Activated CD8-positive, alpha-beta memory T cell treated with anti-CD3 and anti-CD28 coated beads, Interleukin-2, amount 50 U/mL, for 1 hour (primary cell): ENCODE results near the gene RTP1.
"Not testable (repeated sequence)": the region's sequence is repeated elsewhere in the genome, so short reads cannot be mapped to it uniquely, and the experiment has no call there.

Source experiments
- DNase-seq: peaks from one replicate; pipeline ENCODE4 v3.0.0-alpha.2; 2020; ENCODE audit errors: extremely low read depth

The RTP1 gene, protein sequence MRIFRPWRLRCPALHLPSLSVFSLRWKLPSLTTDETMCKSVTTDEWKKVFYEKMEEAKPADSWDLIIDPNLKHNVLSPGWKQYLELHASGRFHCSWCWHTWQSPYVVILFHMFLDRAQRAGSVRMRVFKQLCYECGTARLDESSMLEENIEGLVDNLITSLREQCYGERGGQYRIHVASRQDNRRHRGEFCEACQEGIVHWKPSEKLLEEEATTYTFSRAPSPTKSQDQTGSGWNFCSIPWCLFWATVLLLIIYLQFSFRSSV

DNA sequence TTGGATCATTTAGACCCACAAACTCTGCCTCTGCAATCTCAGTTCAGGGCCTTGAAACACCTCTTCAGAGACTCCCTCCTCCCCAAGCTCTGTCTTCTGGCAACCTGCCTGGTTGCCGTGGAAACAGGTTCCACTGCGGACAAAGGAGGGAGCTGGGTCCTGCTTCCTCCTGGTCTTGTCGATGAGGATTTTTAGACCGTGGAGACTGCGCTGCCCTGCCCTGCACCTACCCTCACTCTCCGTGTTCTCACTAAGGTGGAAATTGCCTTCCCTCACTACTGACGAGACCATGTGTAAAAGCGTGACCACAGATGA is at the start of gene RTP1:
Gene RTP1 (plus strand): TSS at position 152 of the 315 bp plus-strand sequence. CDS start 30 bp downstream, at position 182.
- no peak for DNase-seq

DNA sequence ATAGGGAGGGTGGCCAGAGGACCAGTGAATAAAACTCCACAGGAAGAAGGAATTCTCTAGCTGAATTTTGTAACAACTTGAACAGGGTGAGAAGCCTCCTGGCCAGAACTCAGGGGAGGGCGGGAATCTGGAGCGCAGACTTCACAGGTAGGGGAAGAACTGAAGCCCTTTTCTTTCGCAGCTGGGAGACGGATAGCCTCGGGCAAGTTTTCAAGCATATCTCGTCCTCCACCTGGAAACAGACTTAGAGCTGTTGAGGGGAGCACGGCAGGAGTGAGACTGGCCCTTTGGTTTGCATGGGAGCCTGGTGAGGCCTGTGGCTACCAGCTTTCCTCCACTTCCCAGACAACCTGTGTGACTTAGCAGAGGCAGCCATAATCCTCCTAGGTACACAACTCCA is 47.1 kb upstream of the RTP1 start:
- no peak for DNase-seq

DNA sequence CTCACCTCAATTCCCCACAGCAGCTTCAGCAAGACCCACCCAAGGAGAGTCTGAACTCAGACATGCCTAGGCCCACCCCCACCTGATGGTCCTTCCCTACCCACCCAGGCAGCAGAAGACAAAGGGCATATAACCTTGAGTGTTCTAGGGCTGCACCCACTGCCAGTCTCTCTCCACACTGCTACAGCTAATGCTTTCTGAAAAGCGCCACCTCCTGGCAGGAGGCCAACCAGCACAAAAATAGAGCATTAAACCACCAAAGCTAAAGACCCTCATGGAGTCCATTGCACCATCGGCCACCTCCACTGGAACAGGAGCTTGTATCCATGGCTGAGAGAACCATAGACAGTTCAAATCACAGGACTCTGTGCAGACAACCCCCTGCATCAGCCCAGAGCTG is 46.7 kb upstream of the RTP1 start:
- DNase-seq, result peak; percentile 18

DNA sequence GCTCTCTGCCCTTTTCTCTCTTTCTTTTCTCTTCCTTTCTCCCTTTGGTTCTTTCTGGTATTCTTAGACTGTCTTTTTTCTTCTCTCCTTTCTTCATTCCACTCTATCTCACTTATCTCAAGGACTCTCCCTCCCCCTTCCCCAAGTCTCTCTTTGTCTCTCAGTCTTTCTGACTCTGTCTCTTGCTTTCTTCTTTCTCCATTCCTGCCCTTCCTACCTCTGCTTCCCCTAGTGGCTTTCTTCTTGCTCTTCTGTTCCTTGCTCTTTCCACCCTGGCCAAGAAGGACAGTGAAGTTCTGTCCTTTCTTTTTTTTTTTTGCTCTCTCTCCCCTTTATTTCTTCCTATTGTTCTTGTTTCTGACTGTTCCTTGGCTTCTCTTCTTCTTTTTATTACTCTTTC is 35.7 kb upstream of the RTP1 start:
- DNase-seq, result no peak

DNA sequence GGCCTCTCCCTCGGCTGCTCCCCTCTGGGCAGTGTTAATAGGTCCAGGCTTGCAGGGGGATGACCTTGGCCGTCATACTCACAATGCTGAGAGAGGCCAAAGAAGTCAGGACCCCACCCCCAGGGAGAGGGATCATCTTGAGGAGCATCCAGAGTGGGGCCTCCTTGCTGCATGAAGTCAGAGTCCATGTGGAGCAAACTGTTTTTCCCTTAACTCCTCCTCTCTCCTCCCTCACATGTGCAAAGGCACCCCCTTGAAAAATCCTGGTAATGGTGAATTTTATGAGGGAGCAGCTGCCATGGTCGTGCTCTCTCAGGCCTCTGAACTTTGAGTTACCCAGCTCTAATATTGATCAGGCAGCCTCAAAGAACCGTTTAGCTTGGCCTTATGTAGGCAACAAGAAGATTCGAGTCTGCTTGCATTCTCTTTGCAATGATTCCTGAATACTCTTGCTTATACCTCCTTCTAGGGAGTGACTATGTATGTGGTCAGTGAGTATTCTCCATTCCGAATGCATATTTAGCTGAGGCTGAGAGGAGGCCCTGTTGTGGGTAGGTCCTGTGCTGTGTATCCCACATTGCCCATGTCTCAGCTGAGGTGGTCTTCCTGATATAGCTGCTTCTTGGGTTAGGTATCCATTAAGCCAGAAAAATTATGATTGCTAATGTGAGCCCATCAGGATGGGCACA is 34.9 kb upstream of the RTP1 start:
- DNase-seq, result no peak

DNA sequence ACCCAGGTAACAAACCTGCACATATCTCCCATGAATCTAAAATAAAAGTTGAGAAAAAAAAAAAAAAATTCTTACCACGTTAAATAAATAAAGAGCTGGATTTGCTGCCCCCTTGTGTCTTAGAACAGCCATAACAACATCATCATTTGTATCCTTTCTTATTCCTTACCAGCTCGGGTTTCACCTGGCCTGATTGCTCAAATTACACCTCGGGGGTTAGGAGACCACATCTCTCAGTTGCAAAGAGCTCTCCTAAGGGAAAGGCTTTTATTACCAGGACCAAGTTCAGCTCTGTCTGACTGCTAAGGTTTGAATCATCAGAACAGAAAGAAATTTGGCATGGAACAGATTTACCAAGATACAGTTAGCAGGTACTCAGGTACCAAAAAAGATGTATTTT is 32.1 kb upstream of the RTP1 start:
- peak; percentile 7 for DNase-seq

DNA sequence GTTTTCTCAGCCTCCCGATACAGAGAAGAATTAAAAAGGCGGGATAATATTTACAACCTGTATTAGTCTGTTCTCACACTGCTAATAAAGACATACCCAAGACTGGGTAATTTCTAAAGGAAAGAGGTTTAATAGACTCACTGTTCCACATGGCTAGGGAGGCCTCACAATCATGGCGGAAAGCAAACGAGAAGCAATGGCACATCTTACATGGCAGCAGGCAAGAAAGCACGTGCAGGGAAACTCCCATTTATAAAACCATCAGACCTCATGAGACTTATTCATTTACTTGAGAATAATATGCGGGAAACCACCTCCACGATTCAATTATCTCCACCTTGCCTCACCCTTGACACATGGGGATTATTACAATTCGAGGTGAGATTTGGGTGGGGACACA is 30.5 kb upstream of the RTP1 start:
- no peak for DNase-seq

DNA sequence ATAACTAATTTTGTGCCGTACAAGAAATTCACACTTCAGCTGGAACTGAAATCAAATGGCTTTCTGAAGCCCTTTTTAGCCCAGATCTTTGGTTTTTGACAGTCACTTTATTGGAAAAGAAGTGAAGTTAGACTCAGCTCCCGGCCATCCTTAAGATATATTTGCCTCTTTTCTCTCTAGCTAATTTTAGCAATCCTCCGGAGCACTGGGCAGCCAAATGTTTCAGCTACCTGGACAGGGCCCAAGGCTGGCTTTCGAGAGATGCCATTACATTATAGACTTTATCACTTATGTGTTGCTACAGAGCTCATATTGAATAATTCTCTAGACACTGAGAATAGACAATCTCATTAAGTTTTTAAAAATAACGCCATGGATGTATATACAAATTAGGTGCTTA is 29.5 kb upstream of the RTP1 start:
- DNase-seq, result no peak

DNA sequence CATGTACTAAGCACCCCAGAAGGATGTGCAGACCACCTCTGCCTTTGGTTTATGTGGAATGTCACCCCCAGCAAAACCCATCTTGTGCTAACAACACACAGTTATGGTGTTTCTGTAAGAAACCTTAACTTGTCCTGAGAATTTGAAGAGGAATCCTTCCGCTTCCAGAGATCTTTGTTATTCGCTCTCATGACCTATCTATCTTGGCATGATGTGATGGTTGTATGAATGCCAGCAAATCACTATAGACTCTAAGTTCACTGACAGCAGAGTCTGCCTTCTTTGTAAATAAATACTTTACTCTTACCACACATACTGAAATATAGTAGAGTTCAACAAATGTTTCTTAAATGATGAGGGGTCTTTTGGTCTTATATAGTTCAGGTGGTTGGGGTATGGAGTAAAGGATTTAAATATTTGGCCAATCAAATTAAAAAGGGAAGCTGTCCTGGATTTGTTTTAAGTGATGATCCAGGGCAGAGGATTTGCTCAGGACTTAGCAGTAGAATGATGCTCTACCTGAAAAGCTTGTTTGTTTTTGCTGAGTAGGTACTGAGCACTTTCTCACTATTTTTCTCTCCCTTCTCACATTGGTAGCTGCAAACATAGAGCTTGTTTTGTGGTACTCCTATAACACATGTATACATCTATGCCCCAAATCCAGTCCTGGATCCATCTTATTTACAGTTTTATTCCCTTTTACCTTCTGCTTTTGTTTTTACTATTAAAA is 27.9 kb upstream of the RTP1 start:
- DNase-seq, result no peak

DNA sequence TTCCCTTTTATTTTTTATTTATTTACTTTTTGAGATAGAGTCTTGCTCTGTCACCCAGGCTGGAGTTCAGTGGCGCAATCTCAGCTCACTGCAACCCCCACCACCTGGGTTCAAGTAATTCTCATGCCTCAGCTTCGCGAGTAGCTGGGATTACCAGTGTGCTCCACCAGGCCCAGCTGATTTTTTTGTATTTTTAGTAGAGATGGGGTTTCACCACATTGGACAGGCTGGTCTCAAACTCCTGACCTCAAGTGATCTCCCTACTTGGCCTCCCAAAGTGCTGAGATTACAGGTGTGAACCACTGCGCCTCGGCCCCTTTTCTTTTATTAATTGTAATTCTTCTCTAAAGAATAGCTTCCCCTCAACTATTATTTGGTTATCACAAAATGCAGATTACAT is 26.4 kb upstream of the RTP1 start:
- not testable (repeated sequence) for DNase-seq

DNA sequence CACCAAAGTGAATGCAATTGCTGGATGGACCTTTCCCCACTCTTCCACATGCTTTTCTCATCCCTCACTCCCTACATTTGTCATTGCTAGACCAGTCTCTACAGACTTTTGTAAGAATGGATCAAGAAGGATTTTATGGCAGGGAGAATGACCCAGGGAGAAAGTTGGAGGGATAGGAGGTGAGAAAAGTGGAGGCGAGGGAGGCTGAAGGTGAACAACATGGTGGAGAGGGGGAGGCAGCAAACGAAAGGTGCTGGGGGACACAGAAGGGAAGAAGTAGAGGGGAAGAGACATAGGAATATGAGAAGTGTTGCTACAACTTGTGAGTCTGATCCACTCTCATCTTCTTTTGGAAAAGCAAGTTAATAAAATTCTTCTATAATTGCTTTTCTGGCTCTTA is 24.4 kb upstream of the RTP1 start:
- DNase-seq, result no peak

DNA sequence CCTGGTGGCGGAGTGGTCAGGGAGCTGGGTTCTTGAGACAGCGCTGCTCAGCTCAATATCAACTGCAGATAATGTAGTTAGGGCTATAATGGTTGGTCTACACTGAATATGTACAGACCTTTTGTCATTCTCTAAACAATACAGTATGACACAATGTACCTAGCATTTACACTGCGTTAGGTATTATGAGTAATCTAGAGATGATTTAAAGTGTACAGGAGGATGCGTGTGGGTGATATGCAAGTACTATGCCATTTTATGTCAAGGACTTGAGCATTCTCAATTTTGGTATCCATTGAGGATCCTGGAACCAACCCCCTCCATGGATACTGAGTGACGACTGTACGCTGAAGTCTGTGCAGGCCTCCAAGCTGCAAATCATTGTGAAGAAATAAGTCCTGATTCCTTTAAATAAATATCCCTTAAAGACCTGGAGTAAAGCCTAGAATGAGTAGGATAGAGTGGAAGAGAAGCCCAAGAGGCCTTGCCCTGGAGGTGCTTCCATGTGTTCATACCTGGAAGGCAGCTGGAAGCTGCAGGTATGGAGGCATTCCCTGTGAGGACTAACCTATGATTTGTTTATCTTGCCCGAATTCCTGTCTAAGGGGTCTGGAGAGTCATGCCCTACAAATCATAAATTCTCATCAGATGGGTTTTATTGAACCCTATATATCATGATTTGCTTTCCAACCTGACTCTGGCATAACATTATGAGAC is 15.7 kb upstream of the RTP1 start:
- DNase-seq, result no peak

DNA sequence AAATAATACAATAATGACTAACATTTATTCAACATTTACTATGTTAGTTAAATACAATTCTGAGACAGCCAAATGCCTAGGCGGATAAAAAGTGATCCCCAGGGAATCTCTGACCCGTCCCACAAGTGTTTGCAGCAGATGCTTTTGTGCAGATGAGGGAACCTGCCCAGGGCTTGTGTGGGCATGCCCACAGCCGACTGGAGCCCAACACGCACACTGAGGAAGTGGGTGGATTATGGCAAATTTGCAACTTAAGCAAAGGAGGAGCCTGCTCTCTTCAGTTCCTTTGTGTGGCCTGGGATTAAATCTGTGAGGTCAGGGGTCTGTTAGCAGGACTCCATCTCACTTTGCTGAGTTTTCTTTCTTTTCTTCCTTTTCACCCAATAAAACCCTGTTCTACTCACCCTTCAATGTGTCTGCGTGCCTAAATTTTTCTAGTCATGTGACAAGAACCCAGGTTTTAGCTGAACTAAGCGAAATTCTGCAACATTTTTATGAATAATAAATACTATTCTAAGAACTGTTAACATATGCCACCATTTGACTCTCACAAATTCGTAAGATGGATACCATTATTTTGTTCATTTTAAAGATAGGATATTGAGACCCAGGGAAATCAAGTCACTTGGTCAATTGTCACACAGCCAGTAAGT is 13.9 kb upstream of the RTP1 start:
- DNase-seq, result no peak

DNA sequence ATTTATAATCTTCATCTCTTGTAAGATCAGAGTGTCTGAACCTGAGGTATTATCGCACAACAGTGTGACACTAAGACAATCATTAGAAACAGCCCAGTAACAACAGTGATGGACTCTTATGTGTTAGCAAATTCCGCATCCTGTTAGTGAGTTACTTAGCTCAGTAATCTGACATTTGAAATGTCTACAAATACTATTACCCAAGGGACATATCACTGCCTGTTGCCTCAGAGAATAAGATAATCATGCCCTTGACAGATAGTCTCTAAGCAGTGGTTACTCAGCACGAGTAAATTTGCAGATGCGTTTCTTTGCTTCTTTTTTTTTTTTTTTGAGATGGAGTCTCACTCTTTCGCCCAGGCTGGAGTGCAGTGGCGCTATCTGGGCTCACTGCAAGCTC is 13.4 kb upstream of the RTP1 start:
- no peak for DNase-seq

DNA sequence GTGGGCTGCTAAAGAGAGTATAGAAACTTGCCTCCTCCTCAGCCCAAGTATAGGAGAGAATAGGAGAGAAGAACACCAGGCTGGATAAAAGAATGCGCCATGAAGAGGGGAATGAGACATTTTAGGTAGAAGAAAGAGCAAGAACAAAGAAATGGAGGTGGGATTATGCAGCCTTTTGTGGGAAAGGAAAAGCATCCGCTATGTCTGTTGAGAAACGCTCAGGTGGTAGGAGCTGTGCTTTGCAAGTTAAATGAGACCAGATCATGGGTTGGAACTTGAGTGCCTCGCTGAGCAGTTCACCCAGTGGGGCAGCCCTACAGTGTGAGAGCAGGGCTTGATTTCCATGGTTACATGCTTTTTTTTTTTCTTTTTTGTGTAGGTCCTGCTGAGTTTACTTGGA is 11.5 kb upstream of the RTP1 start:
- no peak for DNase-seq

DNA sequence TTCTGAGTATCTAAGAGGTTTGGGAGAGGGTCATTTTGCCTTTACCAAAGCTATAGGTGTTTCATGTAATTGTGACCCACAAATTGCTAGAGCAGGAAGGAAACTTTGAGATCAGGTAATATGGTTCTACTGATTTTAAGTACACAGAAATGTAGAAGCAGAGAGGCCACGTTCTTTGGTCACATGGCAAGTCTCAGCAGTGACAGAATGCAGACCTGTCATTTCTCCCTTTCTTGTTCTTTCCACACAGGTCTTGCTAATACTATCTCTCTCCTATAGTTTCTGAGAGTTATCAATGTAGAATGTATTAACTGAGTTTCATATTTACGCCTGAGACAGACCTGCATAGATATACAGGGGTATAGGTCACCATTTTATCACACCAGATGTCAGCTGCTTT is 10.9 kb upstream of the RTP1 start:
- no peak for DNase-seq

DNA sequence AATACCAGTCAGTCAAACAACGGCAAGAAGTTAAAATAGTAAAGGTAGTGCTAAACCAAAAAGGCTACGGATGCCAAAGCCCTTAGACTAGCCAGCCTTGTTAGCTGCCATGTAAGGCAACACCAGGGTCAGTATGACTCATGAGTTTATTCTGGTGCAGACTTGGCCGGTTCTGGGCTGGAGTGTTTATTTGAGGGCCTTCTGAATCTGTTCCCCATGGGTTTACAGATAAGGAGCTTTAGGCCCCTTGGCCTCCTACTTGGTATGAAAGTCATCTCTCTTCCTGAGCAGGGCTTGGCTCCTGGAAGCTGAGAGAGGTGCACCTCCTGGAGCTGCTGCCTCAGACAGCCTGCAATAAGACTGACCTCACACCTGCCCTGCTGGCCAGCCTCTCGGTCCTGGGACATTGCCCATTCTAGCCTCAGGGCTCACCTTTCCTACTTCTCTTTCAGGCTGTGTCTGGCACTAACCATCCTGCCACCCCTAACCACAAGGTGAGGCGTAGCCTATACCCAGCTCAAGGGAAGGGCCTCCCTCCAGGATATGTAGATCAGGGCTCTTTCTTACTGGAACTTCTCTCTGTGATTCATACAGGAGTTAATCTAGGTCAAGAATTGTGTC is 10.4 kb upstream of the RTP1 start:
- no peak for DNase-seq

DNA sequence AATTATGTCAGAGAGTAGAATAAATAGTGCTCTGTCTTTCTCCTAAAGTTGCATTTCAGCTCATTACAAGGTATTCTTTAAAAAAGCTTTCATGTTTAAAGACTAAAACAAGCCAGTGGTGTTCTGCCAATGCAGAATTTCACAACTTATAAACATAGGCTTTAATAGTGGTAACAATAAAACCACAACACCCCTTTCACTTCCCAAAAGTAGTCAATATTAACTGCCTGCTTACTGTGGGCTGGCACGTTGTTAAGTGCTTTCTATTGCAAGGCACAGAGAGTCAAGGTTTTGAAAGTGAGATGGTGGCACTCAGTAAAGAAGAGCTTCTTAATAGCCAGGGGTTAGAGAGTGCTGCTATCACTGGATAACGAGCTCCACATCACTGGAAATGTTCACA is 8.4 kb upstream of the RTP1 start:
- DNase-seq, result no peak

DNA sequence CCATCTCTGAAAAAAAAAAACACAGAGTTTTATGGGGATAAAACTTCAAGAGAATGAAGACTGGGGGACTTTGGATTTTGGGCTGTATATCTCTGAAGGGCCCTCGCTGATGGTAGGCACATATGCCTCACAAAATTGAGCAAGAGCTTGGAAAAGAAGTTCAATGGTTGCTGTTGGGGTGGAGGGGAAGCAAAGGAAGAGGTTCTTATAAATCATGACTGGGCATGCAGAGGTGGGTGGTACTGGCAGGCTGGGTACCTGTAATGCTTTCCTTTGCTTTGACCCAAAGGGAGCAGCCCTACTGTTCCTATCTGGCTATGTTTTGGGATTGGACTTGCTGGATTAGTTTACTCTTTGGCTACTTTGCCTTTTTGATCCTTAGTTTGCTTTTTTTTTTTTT is 6.0 kb upstream of the RTP1 start:
- no peak for DNase-seq

DNA sequence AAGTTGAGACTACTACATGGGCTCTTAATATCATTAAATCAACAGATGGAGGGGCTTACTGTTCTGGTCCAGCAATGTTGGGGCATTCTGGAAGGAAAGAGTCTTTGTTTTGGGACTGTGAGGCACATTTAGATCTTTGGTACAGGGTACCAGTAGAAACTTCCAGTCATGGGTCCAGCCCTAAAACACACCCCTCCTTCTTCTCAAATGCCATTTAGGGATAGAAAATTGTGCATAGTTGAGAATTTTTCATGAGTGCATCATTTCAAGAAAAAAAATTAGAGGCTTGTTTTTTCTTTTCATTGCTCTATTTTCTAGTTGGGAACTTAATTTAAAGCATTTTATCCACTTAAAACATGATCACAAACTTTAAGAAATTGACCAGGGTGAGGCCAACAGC is 4.1 kb upstream of the RTP1 start:
- DNase-seq, result no peak

DNA sequence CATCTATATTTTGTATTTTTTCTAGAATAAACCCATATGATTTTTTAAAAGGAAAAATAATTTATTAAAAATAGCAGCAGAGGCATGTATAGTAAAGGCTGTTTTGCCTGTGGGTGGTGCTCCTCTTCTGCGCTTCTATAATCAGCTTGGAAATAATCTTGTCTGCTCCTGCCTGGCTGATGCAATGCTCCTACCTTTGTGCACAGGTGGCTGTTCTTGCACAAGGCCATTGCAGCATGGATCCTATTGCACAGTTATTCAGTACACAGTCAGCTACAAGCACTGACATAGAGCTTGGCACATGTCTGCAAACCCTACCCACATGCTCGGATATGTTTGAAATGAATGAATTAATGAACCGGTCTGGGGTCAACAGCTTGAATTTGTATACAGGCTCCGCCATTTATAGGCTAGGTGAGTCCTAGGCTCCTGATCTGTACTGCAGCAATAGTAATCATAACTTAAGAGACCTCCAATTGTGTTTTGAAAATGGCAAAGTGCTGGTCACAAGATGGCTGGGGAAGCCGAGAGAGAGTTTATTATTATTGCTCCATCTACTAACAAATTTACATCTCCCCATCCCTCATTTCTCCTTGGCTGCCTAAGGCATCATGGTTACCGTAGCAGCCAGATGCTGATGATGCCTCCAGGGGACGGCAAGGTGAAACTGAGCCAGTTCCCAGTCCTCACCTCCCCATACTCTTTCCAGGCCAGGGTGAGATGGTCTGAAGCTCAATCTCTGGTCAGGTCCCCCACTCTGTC is 532 bp upstream of the RTP1 start:
- no peak for DNase-seq
